Erythroblast (primary cell): ENCODE measurements around the gene LRRC70.

Experiments
- DNase-seq, 2 experiments: peaks; one replicate each; lab custom pipeline; 2025; lab: John Stamatoyannopoulos, UW
- GATA1 ChIP-seq: IDR thresholded peaks from 2 replicates; pipeline ENCODE4 v1.6.1; 2011; ENCODE audit warnings: low read depth, mild to moderate bottlenecking, control low read depth, low read length, moderate library complexity
- POLR2A ChIP-seq: IDR thresholded peaks from 2 replicates; pipeline ENCODE4 v1.6.1; 2011; ENCODE audit warnings: mild to moderate bottlenecking, low read length

LRRC70 gene

DNA sequence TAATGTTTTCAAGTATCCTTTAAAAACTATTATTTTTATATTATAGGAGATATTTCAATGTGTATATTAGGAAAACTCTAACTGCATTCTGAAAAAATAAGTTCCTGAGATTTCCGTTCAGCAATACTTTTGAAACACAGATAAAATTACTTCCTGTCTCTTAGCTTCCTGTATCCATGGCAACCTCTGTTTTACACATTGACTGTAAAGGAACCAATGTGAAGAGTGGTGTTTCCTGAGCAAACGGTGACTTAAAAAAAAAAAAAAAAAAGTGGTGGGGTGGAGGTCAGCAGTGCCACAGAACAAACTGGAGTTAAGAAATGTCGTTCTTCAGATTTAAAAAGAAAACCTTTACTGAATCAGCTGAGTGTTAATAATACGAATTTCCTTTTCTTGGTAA, at the start of gene LRRC70:
Gene LRRC70 (plus strand): TSS at position 280 of the 400 bp plus-strand sequence. CDS start 620 bp downstream, outside the sequence.
- peak; percentile 27 to 54 for DNase-seq

GRCh38 chr5:62533597-62533996, 45.0 kb upstream of the LRRC70 start:
- DNase-seq: no peak
- no peak for TF ChIP-seq POLR2A

More for the DNA sequence above, at the start of gene LRRC70:
- no peak for TF ChIP-seq GATA1
- no peak for TF ChIP-seq POLR2A

DNA sequence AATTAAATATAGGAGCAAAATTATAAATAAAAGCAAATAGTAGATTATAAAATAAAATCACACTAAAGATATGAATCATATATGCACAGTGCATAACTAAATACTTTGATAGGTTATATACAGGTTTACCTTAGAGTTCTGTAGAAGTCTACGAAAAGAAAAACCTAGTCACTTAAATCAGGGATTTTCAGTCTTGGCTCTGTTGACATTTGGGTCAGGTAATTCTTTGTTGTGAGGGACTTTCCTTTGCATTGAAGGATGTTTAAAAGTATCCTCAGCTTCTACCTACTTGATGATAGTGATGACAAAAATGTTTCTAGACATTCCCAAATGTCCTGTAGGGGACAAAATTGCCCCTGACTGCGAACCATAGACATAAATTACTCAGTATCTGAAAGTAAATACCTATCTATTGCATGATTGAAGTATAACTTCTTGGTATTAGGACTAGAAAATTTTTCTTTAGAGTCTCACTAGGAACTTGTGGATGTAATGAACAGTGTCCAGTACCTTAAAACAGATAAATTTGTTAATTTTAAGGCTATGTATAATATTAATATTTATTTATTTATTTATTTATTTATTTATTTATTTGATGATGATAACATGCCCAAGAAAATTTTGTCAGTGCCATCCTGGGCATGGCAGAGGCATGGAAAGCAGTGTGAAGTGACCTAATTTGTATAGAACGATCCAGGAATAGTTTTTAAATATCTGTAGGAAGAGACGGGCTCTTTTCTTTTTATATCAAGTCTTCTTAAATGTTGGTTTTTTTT, 44.0 kb upstream of the LRRC70 start:
- DNase-seq: no peak
- TF ChIP-seq GATA1 (no peak), POLR2A (no peak)

DNA sequence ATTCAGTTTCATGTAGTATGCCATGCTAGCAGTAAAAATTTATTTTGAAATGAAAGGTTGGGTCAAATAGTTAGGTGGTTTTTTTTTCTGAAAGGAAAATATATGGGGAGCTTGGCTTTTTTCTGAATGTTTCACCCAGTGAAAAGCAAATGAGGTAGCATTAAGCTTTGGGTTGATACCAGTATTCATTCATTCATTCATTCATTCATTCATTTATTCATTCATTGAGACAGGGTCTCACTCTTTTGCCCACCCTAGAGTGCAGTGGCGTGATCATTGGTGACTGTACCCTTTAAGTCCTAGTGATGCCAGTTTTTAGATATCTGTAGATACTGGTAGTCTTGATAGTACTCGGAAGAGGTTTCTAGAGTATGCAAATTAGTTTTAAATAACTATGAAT, 42.4 kb upstream of the LRRC70 start:
- no peak for DNase-seq

GRCh38 chr5:62536783-62537182, 41.8 kb upstream of the LRRC70 start:
- TF ChIP-seq POLR2A (no peak), GATA1 (no peak)
- no peak for DNase-seq

More for the DNA sequence above, 42.4 kb upstream of the LRRC70 start:
- TF ChIP-seq POLR2A: no peak
- no peak for TF ChIP-seq GATA1

GRCh38 chr5:62538017-62538942, 40.3 kb upstream of the LRRC70 start:
- TF ChIP-seq POLR2A: no peak
- TF ChIP-seq GATA1: no peak
- peak; percentile 87 to 92 for DNase-seq

DNA sequence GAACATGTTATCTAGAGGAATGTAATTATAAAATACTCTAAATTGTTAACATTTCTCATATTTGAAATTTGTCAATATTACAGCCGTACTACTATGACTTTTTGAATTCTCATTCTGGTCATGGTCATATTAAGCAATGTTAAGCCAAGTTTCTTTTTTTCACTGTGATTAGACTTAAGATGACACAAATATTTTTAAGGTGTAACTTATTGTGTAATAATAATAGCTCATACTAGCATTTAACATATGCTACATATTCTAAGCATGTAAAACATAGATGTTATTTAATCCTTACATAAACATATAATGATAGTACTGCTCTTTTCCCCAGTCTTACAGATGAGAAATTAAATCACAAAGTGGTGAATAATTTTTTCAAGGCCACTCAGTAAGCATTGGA, 35.9 kb upstream of the LRRC70 start:
- no peak for DNase-seq
- TF ChIP-seq POLR2A: no peak
- no peak for TF ChIP-seq GATA1

DNA sequence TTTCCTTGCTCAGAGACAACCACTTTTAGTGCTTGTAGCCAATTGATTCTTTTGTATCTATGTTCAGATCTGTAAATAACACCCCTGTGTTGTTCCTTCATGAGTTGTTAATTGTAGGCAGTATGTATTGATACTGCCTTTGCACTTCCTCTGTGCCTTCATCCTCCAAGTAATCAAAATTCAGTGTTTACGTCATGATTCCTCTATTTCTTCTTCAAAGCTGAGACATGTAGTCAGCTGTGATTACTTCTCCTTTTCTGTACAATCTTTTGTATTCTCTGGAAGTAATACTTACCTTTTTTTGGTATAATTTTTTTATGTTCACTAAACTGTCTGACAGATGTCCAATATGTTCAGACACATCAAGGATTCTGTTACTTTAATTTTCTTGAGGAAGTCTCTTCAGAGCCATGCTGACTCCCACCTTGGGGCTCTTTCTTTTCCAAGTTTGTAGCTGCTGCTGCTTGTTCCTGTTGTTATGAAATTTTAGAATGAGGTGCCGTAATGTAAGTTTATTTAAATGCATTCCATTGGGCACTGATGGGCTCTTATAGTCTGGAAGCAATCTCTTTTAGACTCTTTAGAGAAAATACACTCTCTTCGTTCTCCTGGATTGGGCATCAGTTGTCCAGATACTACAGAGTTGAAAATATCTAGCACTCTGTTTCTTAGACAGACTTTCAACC, 30.5 kb upstream of the LRRC70 start:
- DNase-seq: no peak
- TF ChIP-seq POLR2A: no peak
- no peak for TF ChIP-seq GATA1

GRCh38 chr5:62550103-62550502, 28.5 kb upstream of the LRRC70 start:
- no peak for DNase-seq
- no peak for TF ChIP-seq GATA1
- no peak for TF ChIP-seq POLR2A

DNA sequence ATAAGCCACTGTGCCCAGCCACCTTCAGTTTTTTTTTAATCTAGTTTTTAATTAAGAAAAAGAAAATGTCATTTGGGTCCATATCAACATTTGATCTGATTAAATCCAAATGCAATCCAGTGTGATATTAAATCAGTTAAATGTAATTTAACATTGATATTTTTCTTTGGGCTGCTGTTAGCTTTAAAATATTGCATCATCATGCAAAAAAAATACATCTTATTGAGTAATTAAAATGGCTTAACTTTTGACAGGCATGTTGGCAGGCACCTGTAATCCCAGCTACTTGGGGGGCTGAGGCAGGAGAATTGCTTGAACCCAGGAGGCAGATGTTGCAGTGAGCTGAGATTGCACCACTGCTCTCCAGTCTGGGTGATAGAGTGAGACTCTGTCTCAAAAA, 22.7 kb upstream of the LRRC70 start:
- no peak for DNase-seq
- TF ChIP-seq GATA1 (no peak), POLR2A (no peak)

DNA sequence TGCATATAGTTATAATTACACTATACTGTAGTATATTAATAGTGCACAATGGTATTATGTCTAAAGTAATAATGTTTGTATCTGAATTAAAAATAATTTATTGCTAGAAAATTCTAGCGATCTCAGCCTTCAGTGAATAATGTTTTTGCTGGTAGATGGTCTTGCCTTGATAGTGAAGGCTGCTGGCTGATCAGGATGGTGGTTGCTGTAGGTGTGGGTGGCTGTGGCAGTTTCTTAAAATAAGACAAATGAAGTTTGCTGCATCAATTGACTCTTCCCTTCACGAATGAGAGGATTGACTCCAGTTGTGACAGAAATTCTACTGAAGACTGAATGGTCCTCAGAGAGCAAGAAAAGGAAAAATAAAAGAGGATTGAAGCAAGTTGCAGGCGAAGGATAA, 19.7 kb upstream of the LRRC70 start:
- no peak for DNase-seq
- no peak for TF ChIP-seq GATA1
- TF ChIP-seq POLR2A: no peak

- DNase-seq: no peak
- TF ChIP-seq GATA1 (no peak), POLR2A (no peak)
Observed at GRCh38 chr5:62560786-62561185, 17.8 kb upstream of the LRRC70 start.

DNA sequence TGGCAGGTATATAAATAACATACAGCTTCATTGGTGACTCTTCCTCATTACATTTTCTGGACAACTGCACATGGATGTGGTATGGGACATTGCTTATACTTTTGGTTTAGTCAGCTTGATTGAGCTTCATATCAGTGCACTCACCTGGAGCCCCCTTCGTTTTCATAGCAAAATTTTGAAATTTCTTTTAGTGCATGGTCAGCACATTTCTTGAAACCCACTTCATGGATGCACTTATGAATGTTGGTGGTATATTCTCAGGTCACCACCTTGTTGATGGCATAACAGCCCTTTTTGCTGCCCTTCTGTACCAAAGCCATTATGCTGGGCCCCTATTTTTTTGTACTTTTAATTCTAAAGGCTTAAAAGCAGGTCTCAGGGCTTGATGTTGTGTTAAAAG, 16.7 kb upstream of the LRRC70 start:
- TF ChIP-seq GATA1 (no peak), POLR2A (no peak)
- DNase-seq: no peak
